HepG2 (cell line): ENCODE results near the gene IGF1.

Source experiments
- JUND ChIP-seq: sonication (generic); formaldehyde crosslinking; IDR thresholded peaks from 2 replicates; pipeline ENCODE4 v1.8.0; 2022; ENCODE audit warnings: mild to moderate bottlenecking, missing genetic modification reagents
- NR2F2 ChIP-seq: IDR thresholded peaks from 2 replicates; pipeline ENCODE4 v1.6.1; 2012; ENCODE audit warnings: low read depth, inconsistent platforms, borderline replicate concordance
- ZBTB3 ChIP-seq: sonication (generic); formaldehyde crosslinking; IDR thresholded peaks from 2 replicates; pipeline ENCODE4 v1.4.0; 2020; ENCODE audit warnings: low read depth, mild to moderate bottlenecking, moderate library complexity, missing genetic modification reagents, borderline replicate concordance
- ZNF3 ChIP-seq: IDR thresholded peaks from 2 replicates; pipeline ENCODE4 v1.7.0; 2017; ENCODE audit warnings: inconsistent platforms
- TF ChIP-seq, protein P1 (sequence below): sonication (generic); formaldehyde crosslinking; IDR thresholded peaks from 2 replicates; pipeline ENCODE4 v1.4.0; 2020; ENCODE audit warnings: mild to moderate bottlenecking, missing genetic modification reagents
- TF ChIP-seq, protein P2 (sequence below): fragments of 450-650 bp; IDR thresholded peaks from 2 replicates; pipeline ENCODE4 v1.6.1; 2017; ENCODE audit warnings: mild to moderate bottlenecking
- TF ChIP-seq, protein P3 (sequence below): sonication (generic); formaldehyde crosslinking; IDR thresholded peaks from 2 replicates; pipeline ENCODE4 v1.8.0; 2022; ENCODE audit warnings: mild to moderate bottlenecking, missing genetic modification reagents, moderate library complexity

DNA sequence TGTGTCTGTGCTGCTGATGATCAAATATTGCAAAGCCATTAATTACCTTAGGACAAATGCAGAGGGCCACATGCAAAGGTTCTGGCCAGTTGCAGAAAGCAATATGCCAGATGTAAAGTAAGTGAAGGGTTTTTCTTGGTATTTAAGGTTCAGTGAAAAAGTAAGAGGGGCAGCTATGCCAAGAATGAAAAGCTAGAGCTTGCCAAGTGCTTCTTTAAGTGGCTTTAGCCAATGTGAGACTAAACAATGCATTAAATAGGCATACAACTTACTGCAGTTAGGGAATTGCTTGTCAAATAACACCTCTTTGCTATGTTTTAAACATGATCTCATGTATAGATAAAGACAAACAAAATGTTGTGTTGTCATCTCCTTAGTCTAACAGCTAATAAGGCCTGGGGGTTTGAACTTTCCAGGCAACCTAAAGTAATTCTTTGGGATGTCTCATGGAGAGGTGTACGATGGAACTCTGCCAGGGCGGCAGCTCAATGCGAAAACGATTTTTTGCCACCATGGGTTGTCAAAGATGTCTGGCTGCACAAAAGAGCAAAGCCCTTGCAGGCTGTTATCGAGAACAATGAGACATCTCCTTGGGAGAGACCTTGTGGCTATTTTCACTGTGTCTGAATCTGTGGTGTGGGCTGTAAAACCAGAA is 12.0 kb downstream of the IGF1 start:
- TF ChIP-seq, protein P1, sequence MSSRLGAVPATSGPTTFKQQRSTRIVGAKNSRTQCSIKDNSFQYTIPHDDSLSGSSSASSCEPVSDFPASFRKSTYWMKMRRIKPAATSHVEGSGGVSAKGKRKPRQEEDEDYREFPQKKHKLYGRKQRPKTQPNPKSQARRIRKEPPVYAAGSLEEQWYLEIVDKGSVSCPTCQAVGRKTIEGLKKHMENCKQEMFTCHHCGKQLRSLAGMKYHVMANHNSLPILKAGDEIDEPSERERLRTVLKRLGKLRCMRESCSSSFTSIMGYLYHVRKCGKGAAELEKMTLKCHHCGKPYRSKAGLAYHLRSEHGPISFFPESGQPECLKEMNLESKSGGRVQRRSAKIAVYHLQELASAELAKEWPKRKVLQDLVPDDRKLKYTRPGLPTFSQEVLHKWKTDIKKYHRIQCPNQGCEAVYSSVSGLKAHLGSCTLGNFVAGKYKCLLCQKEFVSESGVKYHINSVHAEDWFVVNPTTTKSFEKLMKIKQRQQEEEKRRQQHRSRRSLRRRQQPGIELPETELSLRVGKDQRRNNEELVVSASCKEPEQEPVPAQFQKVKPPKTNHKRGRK (CRISPR knock-in tag): no peak
- TF ChIP-seq ZBTB3 (no peak), ZNF3 (no peak), JUND (CRISPR knock-in tag) (no peak), NR2F2 (no peak)
- TF ChIP-seq, protein P2, sequence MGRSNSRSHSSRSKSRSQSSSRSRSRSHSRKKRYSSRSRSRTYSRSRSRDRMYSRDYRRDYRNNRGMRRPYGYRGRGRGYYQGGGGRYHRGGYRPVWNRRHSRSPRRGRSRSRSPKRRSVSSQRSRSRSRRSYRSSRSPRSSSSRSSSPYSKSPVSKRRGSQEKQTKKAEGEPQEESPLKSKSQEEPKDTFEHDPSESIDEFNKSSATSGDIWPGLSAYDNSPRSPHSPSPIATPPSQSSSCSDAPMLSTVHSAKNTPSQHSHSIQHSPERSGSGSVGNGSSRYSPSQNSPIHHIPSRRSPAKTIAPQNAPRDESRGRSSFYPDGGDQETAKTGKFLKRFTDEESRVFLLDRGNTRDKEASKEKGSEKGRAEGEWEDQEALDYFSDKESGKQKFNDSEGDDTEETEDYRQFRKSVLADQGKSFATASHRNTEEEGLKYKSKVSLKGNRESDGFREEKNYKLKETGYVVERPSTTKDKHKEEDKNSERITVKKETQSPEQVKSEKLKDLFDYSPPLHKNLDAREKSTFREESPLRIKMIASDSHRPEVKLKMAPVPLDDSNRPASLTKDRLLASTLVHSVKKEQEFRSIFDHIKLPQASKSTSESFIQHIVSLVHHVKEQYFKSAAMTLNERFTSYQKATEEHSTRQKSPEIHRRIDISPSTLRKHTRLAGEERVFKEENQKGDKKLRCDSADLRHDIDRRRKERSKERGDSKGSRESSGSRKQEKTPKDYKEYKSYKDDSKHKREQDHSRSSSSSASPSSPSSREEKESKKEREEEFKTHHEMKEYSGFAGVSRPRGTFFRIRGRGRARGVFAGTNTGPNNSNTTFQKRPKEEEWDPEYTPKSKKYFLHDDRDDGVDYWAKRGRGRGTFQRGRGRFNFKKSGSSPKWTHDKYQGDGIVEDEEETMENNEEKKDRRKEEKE: no peak
- TF ChIP-seq, protein P3, sequence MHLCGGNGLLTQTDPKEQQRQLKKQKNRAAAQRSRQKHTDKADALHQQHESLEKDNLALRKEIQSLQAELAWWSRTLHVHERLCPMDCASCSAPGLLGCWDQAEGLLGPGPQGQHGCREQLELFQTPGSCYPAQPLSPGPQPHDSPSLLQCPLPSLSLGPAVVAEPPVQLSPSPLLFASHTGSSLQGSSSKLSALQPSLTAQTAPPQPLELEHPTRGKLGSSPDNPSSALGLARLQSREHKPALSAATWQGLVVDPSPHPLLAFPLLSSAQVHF (CRISPR knock-in tag): no peak
